Heart right ventricle (tissue), 16 donors: ENCODE results near the gene ZNF674. TPM values are rescaled to one million over a fixed set of nuclear protein-coding genes. Genes with fewer than 3 reads are reported as not detected.
"Not testable (repeated sequence)": the region's sequence is repeated elsewhere in the genome, so short reads cannot be mapped to it uniquely, and the experiment has no call there.

Experiments
- ATAC-seq, 8 donors: fragments of 200-7000 bp; cut with Tn5 transposase; one replicate each; pipeline ENCODE4 v1.9.1; 2020; ENCODE audit warnings: mild to moderate bottlenecking in 8 of 8, moderate library complexity in 8 of 8, moderate number of reproducible peaks in 1 of 8
- DNase-seq, 2 donors: peaks; one replicate each; pipeline ENCODE4 v3.0.0-alpha.2; 2020
- H3K27ac ChIP-seq, 10 donors: fragments of 200-600 bp; sonication (generic) in 2 of 10; one replicate each; pipeline versions ENCODE4 v1.5.0 to v1.8.0; 2020 to 2022; ENCODE audit warnings: mild to moderate bottlenecking in 3 of 10
- H3K27me3 ChIP-seq, 7 donors: fragments of 200-600 bp; one replicate each; pipeline ENCODE4 v1.8.0; 2021 to 2022; ENCODE audit warnings: mild to moderate bottlenecking in 2 of 7
- H3K36me3 ChIP-seq, 9 donors: fragments of 200-600 bp; sonication (generic) in 1 of 9; one replicate each; pipeline versions ENCODE4 v1.5.0 to v1.8.0; 2020 to 2022; ENCODE audit warnings: mild to moderate bottlenecking in 2 of 9
- H3K4me1 ChIP-seq, 9 donors: fragments of 200-600 bp; sonication (generic) in 1 of 9; one replicate each; pipeline versions ENCODE4 v1.5.0 to v1.8.0; 2020 to 2022; ENCODE audit warnings: mild to moderate bottlenecking in 4 of 9
- H3K4me3 ChIP-seq, 10 donors: fragments of 200-600 bp; sonication (generic) in 2 of 10; one replicate each; pipeline versions ENCODE4 v1.5.0 to v1.8.0; 2020 to 2022; ENCODE audit warnings: mild to moderate bottlenecking in 7 of 10, moderate library complexity in 2 of 10
- H3K9me3 ChIP-seq, 11 donors: fragments of 200-600 bp in 10 of 11; sonication (generic) in 2 of 11; one replicate each; pipeline versions ENCODE4 v1.5.0 to v1.8.0; 2013 to 2022; ENCODE audit warnings: mild to moderate bottlenecking in 2 of 11, control low read depth in 1 of 11, moderate library complexity in 1 of 11
- WGBS, 2 donors: extraction: QIAGEN DNeasy Blood & Tissue Kit; methylation state at CpG; one replicate each; pipeline ENCODE4 v1.1.7; 2013; ENCODE audit warnings: inconsistent platforms in 1 of 2; 5-methylcytosine and 5-hydroxymethylcytosine counted together
- intact Hi-C, 10 donors: fragments of 100-400 bp; cut with DNase I; formaldehyde crosslinking; loops; one replicate each; pipeline versions ENCODE4 v1.11.1 to v1.14.2; 2022
- polyA plus RNA-seq, 2 donors: library from polyadenylated mRNA; stranded (reverse); fragments of 200-250 nt; gene quantifications; one replicate each; pipeline ENCODE4 v1.2.3, GENCODE V29; 2013
- total RNA-seq, 10 donors: library from RNA; stranded (reverse); fragmentation: NEBNext Ultra II Directional in 3 of 10; extraction: Animal tissue kit (Norgen Biotek cat#: 25700) in 3 of 10; gene quantifications; one replicate each; pipeline versions ENCODE4 v1.2.1 to v1.2.4, GENCODE V29; 2021 to 2023
- TF ChIP-seq, protein P1 (sequence below), 9 donors: fragments of 200-600 bp; sonication (generic) in 2 of 9; IDR thresholded peaks; one replicate each; pipeline versions ENCODE4 v1.5.0 to v1.8.0; 2021 to 2022; ENCODE audit warnings: antibody characterized with exemption in 9 of 9, mild to moderate bottlenecking in 5 of 9, moderate library complexity in 1 of 9
- donor health status: Arrhythmogenic right ventricular cardiomyopathy.
- donor health status: ischemic (EF 13 %, LVEDD 7.1; RV severe dilation, severe dysfunction).
- donor health status: healthy with polysubstance abuse.
- donor health status: DM: no; HTN: yes; CAD: no.
- donor health status: DM: no; HTN: no; CAD: no.
- donor health status: ischemic (EF 25% LVEDD 6.9; RV normal size, moderate dysfunction).
- donor health status: ischemic (EF 25% LVEDD 5.7; RV mildly dilated, moderate dysfunction).
- donor health status: healthy.
- donor health status: DM: yes; HTN: yes; CAD: no.
- donor health status: Ischemic cardiomyopathy.
- donor health status: ischemic (EF 35%, LVEDD 5.7; RV mildly dilated, moderate dysfunction).
- donor health status: nonischemic (EF 11% LVEDD 7.7; RV severe dilation, severe dysfunction).
- donor health status: DM: yes; HTN: yes; CAD: no.
- donor health status: PGD.
- donor health status: ischemic (EF 29% LVEDD 5.4; RV normal size, mild dysfunction).
- donor health status: nonischemic (EF 23%, LVEDD 6.1; RV moderate dilation, normal function).

ZNF674 gene
- total and polyA plus RNA-seq, 12 donors: 0.91 to 4.3 (median 2.5) TPM

DNA sequence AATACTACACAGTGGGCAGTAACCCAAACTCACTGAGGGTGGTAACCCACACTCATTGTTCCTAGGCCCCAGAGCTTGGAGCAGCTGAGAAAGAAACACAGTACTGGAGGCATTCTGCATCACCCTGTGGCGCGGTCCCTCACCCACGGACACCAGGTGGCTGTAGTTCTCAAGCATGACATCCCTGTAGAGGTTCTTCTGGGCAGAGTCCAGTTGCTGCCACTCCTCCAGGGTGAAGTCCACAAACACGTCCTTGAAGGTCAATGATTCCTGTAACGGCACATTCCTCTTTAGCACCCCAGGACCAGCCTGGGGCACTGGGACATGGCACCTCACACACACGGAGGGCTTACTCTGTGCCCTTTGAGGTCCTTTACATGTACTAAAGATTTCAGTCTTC is 16.6 kb downstream of the ZNF674 start:
- H3K27me3 ChIP-seq, ATAC-seq, H3K4me3 ChIP-seq, DNase-seq, H3K9me3 ChIP-seq, H3K4me1 ChIP-seq, H3K27ac ChIP-seq, intact Hi-C loops: not testable (repeated sequence)
- H3K36me3 ChIP-seq: peaks cover 0 to 15% (median 0%) of the 10 kb centered on the region in 9 donors
- WGBS, 2 donors: 90 to 95% methylated on average over 2 to 3 of the region's 6 CpGs

- Histone ChIP-seq H3K4me3 (no peak overlapping the region), H3K36me3 (peaks cover 0 to 48% (median 3%) of the 10 kb centered on the region in 9 donors), H3K9me3 (peaks cover 0 to 59% (median 15%) of the 10 kb centered on the region in 11 donors), H3K4me1 (no peaks in the 10 kb centered on the region), H3K27ac (no peak overlapping the region), H3K27me3 (no peaks in the 10 kb centered on the region)
- no peak for DNase-seq
- intact Hi-C loops: no loop called here
- TF ChIP-seq, protein P1, sequence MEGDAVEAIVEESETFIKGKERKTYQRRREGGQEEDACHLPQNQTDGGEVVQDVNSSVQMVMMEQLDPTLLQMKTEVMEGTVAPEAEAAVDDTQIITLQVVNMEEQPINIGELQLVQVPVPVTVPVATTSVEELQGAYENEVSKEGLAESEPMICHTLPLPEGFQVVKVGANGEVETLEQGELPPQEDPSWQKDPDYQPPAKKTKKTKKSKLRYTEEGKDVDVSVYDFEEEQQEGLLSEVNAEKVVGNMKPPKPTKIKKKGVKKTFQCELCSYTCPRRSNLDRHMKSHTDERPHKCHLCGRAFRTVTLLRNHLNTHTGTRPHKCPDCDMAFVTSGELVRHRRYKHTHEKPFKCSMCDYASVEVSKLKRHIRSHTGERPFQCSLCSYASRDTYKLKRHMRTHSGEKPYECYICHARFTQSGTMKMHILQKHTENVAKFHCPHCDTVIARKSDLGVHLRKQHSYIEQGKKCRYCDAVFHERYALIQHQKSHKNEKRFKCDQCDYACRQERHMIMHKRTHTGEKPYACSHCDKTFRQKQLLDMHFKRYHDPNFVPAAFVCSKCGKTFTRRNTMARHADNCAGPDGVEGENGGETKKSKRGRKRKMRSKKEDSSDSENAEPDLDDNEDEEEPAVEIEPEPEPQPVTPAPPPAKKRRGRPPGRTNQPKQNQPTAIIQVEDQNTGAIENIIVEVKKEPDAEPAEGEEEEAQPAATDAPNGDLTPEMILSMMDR (IDR thresholded peaks at IDR 0.05): no peak
- no peak for ATAC-seq
- 47 to 62% methylated on average over 1 of the region's 1 CpG for WGBS, 2 donors
These were observed 39.1 kb downstream of the ZNF674 start for GRCh38 chrX:46506076-46506475.

- DNase-seq: no peak
- H3K36me3 ChIP-seq: peaks cover 0 to 67% (median 10%) of the 10 kb centered on the region in 9 donors
- TF ChIP-seq, protein P1 (IDR thresholded peaks at IDR 0.05): no peak
- no peaks in the 10 kb centered on the region for H3K4me1 ChIP-seq
- H3K4me3 ChIP-seq: no peak overlapping the region
- no peak overlapping the region for H3K27ac ChIP-seq
- H3K9me3 ChIP-seq: peaks cover 0 to 86% (median 35%) of the 10 kb centered on the region in 11 donors
- 97% methylated on average over 2 of the region's 2 CpGs for WGBS, 2 donors
- H3K27me3 ChIP-seq: no peaks in the 10 kb centered on the region
- no peak for ATAC-seq
- intact Hi-C loops: no loop called here
These were observed 42.4 kb downstream of the ZNF674 start for GRCh38 chrX:46502848-46503247.

DNA sequence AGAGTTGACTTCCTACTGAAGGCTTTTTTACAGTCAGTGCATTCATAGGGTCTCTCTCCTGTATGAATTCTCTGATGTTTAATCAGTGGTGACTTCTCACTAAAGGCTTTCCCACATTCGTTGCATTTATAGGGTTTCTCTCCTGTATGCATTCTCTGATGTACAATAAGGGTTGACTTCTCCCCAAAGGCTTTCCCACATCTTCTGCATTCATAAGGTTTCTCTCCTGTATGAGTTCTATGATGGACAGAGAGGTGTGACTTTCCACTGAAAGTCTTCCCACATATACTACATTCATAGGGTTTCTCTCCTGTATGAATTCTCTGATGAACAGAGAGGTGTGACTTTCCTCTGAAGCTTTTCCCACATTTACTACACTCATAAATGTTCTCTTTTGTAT is 45.2 kb downstream of the ZNF674 start:
- H3K27me3 ChIP-seq: no peaks in the 10 kb centered on the region
- no peak overlapping the region for H3K4me3 ChIP-seq
- H3K4me1 ChIP-seq: no peaks in the 10 kb centered on the region
- 96 to 100% methylated on average over 1 of the region's 1 CpG for WGBS, 2 donors
- TF ChIP-seq, protein P1 (IDR thresholded peaks at IDR 0.05): no peak
- no peak overlapping the region for H3K27ac ChIP-seq
- DNase-seq (no peak), ATAC-seq (no peak)
- H3K9me3 ChIP-seq: peaks cover 0 to 100% (median 35%) of the 10 kb centered on the region in 11 donors
- intact Hi-C loops: no loop called here
- H3K36me3 ChIP-seq: peaks cover 0 to 71% (median 5%) of the 10 kb centered on the region in 9 donors

GRCh38 chrX:46488712-46489111 is 56.5 kb downstream of the ZNF674 start:
- peaks cover 0 to 70% (median 0%) of the 10 kb centered on the region in 11 donors for H3K9me3 ChIP-seq
- intact Hi-C loops: no loop called here
- DNase-seq: no peak
- H3K36me3 ChIP-seq: peaks cover 0 to 11% (median 0%) of the 10 kb centered on the region in 9 donors
- WGBS, 2 donors: 79 to 84% methylated on average over 10 of the region's 10 CpGs
- TF ChIP-seq, protein P1 (IDR thresholded peaks at IDR 0.05): no peak
- no peak for ATAC-seq
- H3K27ac ChIP-seq: no peak overlapping the region
- H3K27me3 ChIP-seq: no peaks in the 10 kb centered on the region
- no peak overlapping the region for H3K4me3 ChIP-seq
- H3K4me1 ChIP-seq: no peaks in the 10 kb centered on the region
